CD4-positive, alpha-beta memory T cell (primary cell): Measurements from ENCODE around the gene PMEPA1. TPM values are rescaled to one million over a fixed set of nuclear protein-coding genes. Genes with fewer than 3 reads are reported as not detected.

Experiments used
- CTCF ChIA-PET: fragments of 350-600 bp; sonication (Branson Sonifier 250); formaldehyde crosslinking; loops from one replicate; lab custom pipeline; 2021; ENCODE audit warnings: inconsistent platforms; ENCODE audit not compliant: partially characterized antibody; lab: Charles Lee
- POLR2A ChIA-PET: fragments of 350-600 bp; sonication (Branson Sonifier 250); formaldehyde crosslinking; loops from one replicate; lab custom pipeline; 2021; ENCODE audit not compliant: partially characterized antibody; lab: Charles Lee
- DNase-seq, 5 donors: peaks; one replicate each; pipeline versions ENCODE4 v3.0.0 to v3.0.0-alpha.2; 2020 to 2022; ENCODE audit warnings: mixed read lengths in 1 of 5
- H3K27ac ChIP-seq: one replicate; pipeline ENCODE4 v1.7.0; 2013; ENCODE audit warnings: low read depth, low read length
- H3K27me3 ChIP-seq: 2 replicates; pipeline ENCODE4 v1.7.0; 2013; ENCODE audit warnings: mild to moderate bottlenecking, low read length, moderate library complexity; ENCODE audit not compliant: insufficient read depth
- H3K36me3 ChIP-seq: 2 replicates; pipeline ENCODE4 v1.7.0; 2013; ENCODE audit warnings: mild to moderate bottlenecking, low read length, moderate library complexity; ENCODE audit not compliant: insufficient read depth
- H3K4me1 ChIP-seq: 2 replicates; pipeline ENCODE4 v1.7.0; 2013; ENCODE audit warnings: mild to moderate bottlenecking, low read length, moderate library complexity; ENCODE audit not compliant: insufficient read depth
- H3K4me3 ChIP-seq, 2 donors: one replicate each; pipeline ENCODE4 v1.7.0; 2013; ENCODE audit warnings: low read length in 2 of 2, mild to moderate bottlenecking in 1 of 2
- H3K9me3 ChIP-seq, 2 donors: one replicate each; pipeline ENCODE4 v1.7.0; 2013; ENCODE audit warnings: low read length in 2 of 2, control low read depth in 1 of 2; ENCODE audit not compliant: control insufficient read depth in 1 of 2
- H3K27ac Mint-ChIP-seq, 7 donors: one replicate each; pipeline ENCODE4 v1.8.0; 2020 to 2021; ENCODE audit warnings: mixed read lengths in 7 of 7, mild to moderate bottlenecking in 6 of 7, inconsistent platforms in 3 of 7, moderate library complexity in 3 of 7
- H3K27me3 Mint-ChIP-seq, 2 donors: one replicate each; pipeline ENCODE4 v1.8.0; 2020 to 2021; ENCODE audit warnings: mixed read lengths in 2 of 2
- H3K36me3 Mint-ChIP-seq, 2 donors: one replicate each; pipeline ENCODE4 v1.8.0; 2020 to 2021; ENCODE audit warnings: mixed read lengths in 2 of 2, inconsistent platforms in 1 of 2, mild to moderate bottlenecking in 1 of 2
- H3K4me1 Mint-ChIP-seq, 4 donors: one replicate each; pipeline ENCODE4 v1.8.0; 2020 to 2021; ENCODE audit warnings: mixed read lengths in 4 of 4, mild to moderate bottlenecking in 1 of 4
- H3K4me3 Mint-ChIP-seq, 8 donors: one replicate each; pipeline ENCODE4 v1.8.0; 2020 to 2021; ENCODE audit warnings: mixed read lengths in 8 of 8, mild to moderate bottlenecking in 7 of 8, moderate library complexity in 6 of 8, inconsistent platforms in 3 of 8
- H3K9me3 Mint-ChIP-seq, 8 donors: one replicate each; pipeline ENCODE4 v1.8.0; 2020 to 2021; ENCODE audit warnings: mixed read lengths in 8 of 8, mild to moderate bottlenecking in 5 of 8, inconsistent platforms in 3 of 8, moderate library complexity in 1 of 8
- intact Hi-C: fragments of 100-400 bp; cut with micrococcal nuclease; formaldehyde crosslinking; loops from one replicate; pipeline ENCODE4 v1.15.1; 2023
- polyA plus RNA-seq, 2 donors: library from polyadenylated mRNA; unstranded; fragments of 300-500 nt; fragmentation: Illumina TruSeq; gene quantifications; one replicate each; pipeline ENCODE4 v1.2.3, GENCODE V29; 2021
- total RNA-seq, 2 experiments: library from RNA; stranded (reverse); gene quantifications; one replicate each; pipeline ENCODE4 v1.2.3, GENCODE V29; 2021

PMEPA1 gene
- total and polyA plus RNA-seq, 4 experiments from 2014 or later, result 1.2 to 8.9 (median 5.5) TPM

- Mint-ChIP-seq H3K9me3 (peaks cover 0 to 1% (median 0%) of the 10 kb centered on the region in 8 donors), H3K27ac (peak overlapping the region in 1 of 7 donors; percentile 46), H3K27me3 (no peaks in the 10 kb centered on the region), H3K36me3 (no peaks in the 10 kb centered on the region), H3K4me1 (peaks cover 0 to 11% (median under 1%) of the 10 kb centered on the region in 4 donors), H3K4me3 (no peak overlapping the region)
- intact Hi-C loops, result no loop called here
- H3K27me3 ChIP-seq, result no peaks in the 10 kb centered on the region
- POLR2A ChIA-PET, result no interaction called here
- H3K27ac ChIP-seq, result no peak overlapping the region
- no peaks in the 10 kb centered on the region for H3K36me3 ChIP-seq
- H3K4me3 ChIP-seq, result no peak overlapping the region
- CTCF ChIA-PET, result interaction anchor here (0.9 kb wide), 1 partner anchor 9 kb away, joined by 3 read pairs; no protein-coding TSS in a partner anchor
- no peaks in the 10 kb centered on the region for H3K4me1 ChIP-seq
- no peaks in the 10 kb centered on the region for H3K9me3 ChIP-seq
- no peak for DNase-seq
These were observed 18.1 kb downstream of the PMEPA1 start for GRCh38 chr20:57691699-57692098.

DNA sequence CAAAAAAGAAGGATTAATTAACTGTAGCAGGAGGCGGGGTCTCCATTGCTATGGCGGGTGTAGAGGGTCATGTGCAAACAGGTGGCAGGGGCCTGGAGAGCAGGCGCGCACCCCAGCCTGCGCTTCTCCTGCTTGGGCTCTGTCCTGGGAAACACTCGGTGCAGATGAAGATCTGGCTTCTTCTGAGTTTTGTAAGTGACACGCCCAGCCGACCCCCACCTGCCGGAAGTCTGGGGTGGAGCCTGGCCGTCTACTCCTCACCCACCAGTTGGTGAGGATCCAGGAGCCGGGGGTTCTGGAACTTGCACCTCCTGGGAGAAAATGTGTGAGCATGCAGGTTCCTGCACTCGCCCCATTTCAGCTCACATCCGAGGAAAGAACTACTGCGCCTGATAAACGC lies 19.3 kb downstream of the PMEPA1 start:
- no peak overlapping the region for H3K27ac ChIP-seq
- no peak overlapping the region for H3K4me3 Mint-ChIP-seq
- no peaks in the 10 kb centered on the region for H3K4me1 ChIP-seq
- no peaks in the 10 kb centered on the region for H3K27me3 ChIP-seq
- no peak for DNase-seq
- no peaks in the 10 kb centered on the region for H3K27me3 Mint-ChIP-seq
- peaks cover 0 to 1% (median 0%) of the 10 kb centered on the region in 8 donors for H3K9me3 Mint-ChIP-seq
- H3K9me3 ChIP-seq, result no peaks in the 10 kb centered on the region
- H3K4me1 Mint-ChIP-seq, result peaks cover 0 to 11% (median 0%) of the 10 kb centered on the region in 4 donors
- ChIA-PET POLR2A (no interaction called here), CTCF (no interaction called here)
- H3K4me3 ChIP-seq, result no peak overlapping the region
- intact Hi-C loops, result no loop called here
- H3K36me3 ChIP-seq, result no peaks in the 10 kb centered on the region
- H3K36me3 Mint-ChIP-seq, result no peaks in the 10 kb centered on the region
- no peak overlapping the region for H3K27ac Mint-ChIP-seq

DNA sequence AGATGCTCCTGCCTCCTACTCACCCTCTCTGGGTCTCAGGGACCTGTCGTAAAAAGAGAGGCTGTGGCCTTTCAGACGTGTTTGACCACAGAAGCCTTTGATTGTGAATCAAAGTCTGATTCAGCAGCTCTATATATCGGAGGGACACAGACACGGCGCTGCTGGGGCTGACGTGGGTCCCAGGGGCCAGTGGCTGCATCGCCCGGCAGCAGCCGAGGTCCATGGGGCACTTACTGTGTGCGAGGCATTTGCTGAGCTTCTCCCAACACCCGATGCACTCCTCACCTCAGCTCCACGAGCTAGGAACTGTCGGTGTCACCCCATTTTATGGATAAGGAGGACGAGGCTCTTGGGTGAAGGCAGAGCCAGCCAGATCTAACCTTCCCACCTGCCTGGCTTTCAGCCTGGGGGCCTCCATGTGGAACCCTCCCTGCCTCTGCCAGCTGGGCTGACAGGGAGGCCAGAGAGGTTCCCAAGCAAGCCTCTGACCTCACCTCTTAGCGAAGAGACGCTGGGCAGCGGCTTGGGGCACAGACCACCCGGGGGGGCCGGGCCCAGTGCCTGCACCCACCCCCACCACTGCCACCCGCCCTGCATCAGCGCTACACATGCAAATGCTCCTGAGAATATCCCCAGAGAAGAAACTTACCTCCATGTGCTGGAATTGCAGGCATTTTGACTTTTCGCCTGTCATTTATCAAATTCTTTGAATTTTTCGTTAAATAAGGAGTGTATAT lies 19.9 kb downstream of the PMEPA1 start:
- Histone ChIP-seq H3K4me1 (no peaks in the 10 kb centered on the region), H3K27ac (no peak overlapping the region), H3K27me3 (no peaks in the 10 kb centered on the region), H3K9me3 (no peaks in the 10 kb centered on the region), H3K4me3 (no peak overlapping the region), H3K36me3 (no peaks in the 10 kb centered on the region)
- CTCF ChIA-PET, result interaction anchor here (0.9 to 1.2 kb wide), 2 partner anchors 8 to 12 kb away, joined by 3 to 4 read pairs; no protein-coding TSS in a partner anchor
- Mint-ChIP-seq H3K9me3 (peaks cover 0 to 1% (median 0%) of the 10 kb centered on the region in 8 donors), H3K4me1 (peaks cover 0 to 7% (median 0%) of the 10 kb centered on the region in 4 donors), H3K27ac (peak overlapping the region in 1 of 7 donors; percentile 7), H3K36me3 (no peaks in the 10 kb centered on the region), H3K27me3 (peaks cover 0 to under 1% of the 10 kb centered on the region in 2 donors), H3K4me3 (no peak overlapping the region)
- intact Hi-C loops, result no loop called here
- DNase-seq, result no peak
- POLR2A ChIA-PET, result no interaction called here

DNA sequence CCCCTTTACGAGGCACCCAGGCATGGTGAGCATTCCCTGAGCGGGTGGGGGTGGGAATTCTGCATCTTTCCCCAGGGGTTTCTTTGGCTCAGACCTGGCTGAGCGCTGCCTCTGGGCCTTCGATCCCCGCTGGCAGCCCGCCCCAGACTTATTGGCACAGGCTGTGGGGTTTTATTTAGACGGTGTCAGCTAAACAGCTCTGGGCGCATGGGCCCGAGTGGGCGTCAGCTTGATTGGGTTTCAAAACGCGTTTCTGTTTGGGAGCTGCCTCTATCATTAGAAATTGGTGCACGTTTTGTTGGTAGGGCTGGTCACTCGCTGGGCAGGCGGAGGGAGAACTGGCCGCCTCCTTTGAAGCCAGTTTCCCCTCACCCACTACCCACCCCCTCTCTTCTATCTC lies 21.0 kb downstream of the PMEPA1 start:
- no peak overlapping the region for H3K27ac Mint-ChIP-seq
- H3K4me1 Mint-ChIP-seq, result peaks cover 0 to 5% (median 0%) of the 10 kb centered on the region in 4 donors
- H3K9me3 Mint-ChIP-seq, result peaks cover 0 to 1% (median 0%) of the 10 kb centered on the region in 8 donors
- H3K36me3 Mint-ChIP-seq, result no peaks in the 10 kb centered on the region
- Histone ChIP-seq H3K4me1 (no peaks in the 10 kb centered on the region), H3K27ac (no peak overlapping the region), H3K4me3 (no peak overlapping the region), H3K27me3 (no peaks in the 10 kb centered on the region), H3K9me3 (no peaks in the 10 kb centered on the region), H3K36me3 (no peaks in the 10 kb centered on the region)
- H3K4me3 Mint-ChIP-seq, result no peak overlapping the region
- POLR2A ChIA-PET, result no interaction called here
- intact Hi-C loops, result no loop called here
- DNase-seq, result no peak
- CTCF ChIA-PET, result interaction anchor here (0.9 to 1.2 kb wide), 2 partner anchors 9 to 13 kb away, joined by 3 to 4 read pairs; no protein-coding TSS in a partner anchor
- H3K27me3 Mint-ChIP-seq, result peaks cover 2% of the 10 kb centered on the region in 2 donors

- no peaks in the 10 kb centered on the region for H3K36me3 ChIP-seq
- DNase-seq, result no peak
- intact Hi-C loops, result no loop called here
- peak overlapping the region in 2 of 7 donors; percentile 33 to 42 for H3K27ac Mint-ChIP-seq
- no peak overlapping the region for H3K4me3 Mint-ChIP-seq
- H3K4me1 ChIP-seq, result no peaks in the 10 kb centered on the region
- no peaks in the 10 kb centered on the region for H3K36me3 Mint-ChIP-seq
- H3K27me3 ChIP-seq, result no peaks in the 10 kb centered on the region
- no peaks in the 10 kb centered on the region for H3K9me3 ChIP-seq
- H3K9me3 Mint-ChIP-seq, result peaks cover 0 to 1% (median 0%) of the 10 kb centered on the region in 8 donors
- CTCF ChIA-PET, result no interaction called here
- POLR2A ChIA-PET, result no interaction called here
- no peak overlapping the region for H3K4me3 ChIP-seq
- H3K4me1 Mint-ChIP-seq, result no peaks in the 10 kb centered on the region
- H3K27me3 Mint-ChIP-seq, result peaks cover 2% of the 10 kb centered on the region in 2 donors
- no peak overlapping the region for H3K27ac ChIP-seq
These were observed 21.5 kb downstream of the PMEPA1 start for GRCh38 chr20:57688295-57688694.

DNA sequence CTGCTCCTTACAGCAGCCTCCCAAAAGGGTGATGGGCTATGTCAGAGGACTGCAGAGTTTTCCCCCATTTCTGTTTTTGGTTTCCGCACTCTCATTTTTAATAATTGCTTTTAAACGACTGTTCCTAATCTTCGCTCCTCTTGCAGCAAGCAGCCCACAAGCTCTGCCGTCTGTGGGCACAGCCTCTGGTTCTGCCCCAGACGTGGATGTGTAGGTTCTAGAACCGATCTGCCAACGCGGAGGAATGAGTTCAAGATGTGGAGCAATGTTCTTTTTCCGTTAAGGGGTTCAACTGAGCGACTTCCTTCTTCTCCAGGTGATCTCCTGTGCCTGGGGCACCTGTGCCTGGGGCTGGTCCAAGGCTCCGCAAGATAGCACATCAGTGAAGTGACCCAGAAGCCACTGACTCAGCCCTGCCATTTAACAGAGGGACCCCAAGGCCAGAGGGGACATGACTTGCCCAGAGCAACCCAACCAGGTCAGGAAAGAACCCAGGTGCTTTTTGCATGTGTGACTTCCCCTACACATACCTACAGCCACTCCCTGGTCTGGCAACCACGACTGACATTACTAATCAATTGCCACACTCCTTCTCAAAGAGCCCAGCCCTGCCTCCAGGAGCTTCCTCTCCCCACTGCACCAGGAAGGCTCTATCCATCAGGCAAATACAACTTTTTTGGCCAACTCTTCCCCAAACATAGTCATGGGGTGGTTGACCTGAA lies 22.7 kb downstream of the PMEPA1 start:
- Histone ChIP-seq H3K27ac (no peak overlapping the region), H3K27me3 (no peaks in the 10 kb centered on the region), H3K36me3 (no peaks in the 10 kb centered on the region), H3K4me1 (no peaks in the 10 kb centered on the region), H3K9me3 (no peaks in the 10 kb centered on the region), H3K4me3 (no peak overlapping the region)
- Mint-ChIP-seq H3K4me3 (no peak overlapping the region), H3K27ac (peak overlapping the region in 1 of 7 donors; percentile 54), H3K4me1 (peaks cover 0 to under 1% (median 0%) of the 10 kb centered on the region in 4 donors), H3K9me3 (peaks cover 0 to 1% (median 0%) of the 10 kb centered on the region in 8 donors), H3K27me3 (peaks cover 2% of the 10 kb centered on the region in 2 donors), H3K36me3 (no peaks in the 10 kb centered on the region)
- ChIA-PET CTCF (no interaction called here), POLR2A (no interaction called here)
- DNase-seq, result no peak
- intact Hi-C loops, result no loop called here

DNA sequence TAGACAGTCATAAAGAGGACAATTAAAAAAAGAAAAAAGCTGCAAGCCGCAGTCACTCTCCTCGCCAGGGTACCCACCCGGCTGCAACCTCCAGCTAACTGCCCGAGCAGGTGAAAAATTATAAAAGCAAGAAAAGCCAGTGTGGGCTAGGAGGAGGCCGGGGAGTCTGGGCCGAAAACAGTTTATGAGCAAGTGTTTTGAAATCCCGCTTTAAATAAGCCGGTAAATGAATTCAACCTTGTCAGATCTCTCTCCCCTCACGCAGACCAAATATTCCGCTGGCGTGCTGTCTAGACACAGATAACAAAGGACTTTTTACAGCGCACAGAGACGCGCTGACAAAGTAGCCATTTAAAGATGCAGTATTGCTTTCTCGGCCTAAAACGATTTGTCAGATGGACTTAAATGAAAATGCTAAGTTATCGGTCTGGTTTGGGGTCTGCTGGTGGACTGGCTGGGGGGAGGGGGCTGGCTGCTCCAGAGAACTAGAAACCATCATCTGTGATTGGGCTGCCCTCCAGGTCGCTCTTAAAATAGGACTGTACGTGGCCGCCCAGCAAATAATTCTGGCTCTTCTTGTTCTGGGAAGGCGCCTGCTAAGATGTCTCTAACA lies 24.6 kb downstream of the PMEPA1 start:
- Histone ChIP-seq H3K27ac (no peak overlapping the region), H3K4me1 (no peaks in the 10 kb centered on the region), H3K4me3 (no peak overlapping the region), H3K9me3 (no peaks in the 10 kb centered on the region), H3K27me3 (no peaks in the 10 kb centered on the region), H3K36me3 (no peaks in the 10 kb centered on the region)
- H3K4me1 Mint-ChIP-seq, result peaks cover 7 to 18% (median 14%) of the 10 kb centered on the region in 4 donors
- H3K36me3 Mint-ChIP-seq, result no peaks in the 10 kb centered on the region
- intact Hi-C loops, result no loop called here
- H3K27me3 Mint-ChIP-seq, result peaks cover 2 to 4% of the 10 kb centered on the region in 2 donors
- H3K4me3 Mint-ChIP-seq, result no peak overlapping the region
- POLR2A ChIA-PET, result no interaction called here
- CTCF ChIA-PET, result no interaction called here
- H3K9me3 Mint-ChIP-seq, result peaks cover 0 to 1% (median 0%) of the 10 kb centered on the region in 8 donors
- peak overlapping the region in 1 of 7 donors; percentile 21 for H3K27ac Mint-ChIP-seq
- DNase-seq, result no peak
